GM23338 (cell line): ENCODE data around the gene TPM2. TPM values are rescaled to one million over a fixed set of nuclear protein-coding genes. Genes with fewer than 3 reads are reported as not detected.
A peak's percentile ranks its signal among the peaks of the same experiment; 100 is the strongest.

Experiments
- ATAC-seq: fragments of 200-7000 bp; cut with Tn5 transposase; 3 replicates; pipeline ENCODE4 v1.9.1; 2020
- DNase-seq: peaks from one replicate; pipeline ENCODE4 v3.0.0-alpha.2; 2015; ENCODE audit warnings: low spot score
- H2AFZ ChIP-seq: fragments of 200-600 bp; sonication (generic); 2 replicates; pipeline ENCODE4 v1.8.0; 2016; ENCODE audit warnings: antibody characterized with exemption, mild to moderate bottlenecking, moderate library complexity
- H3F3A ChIP-seq: fragments of 200-600 bp; sonication (generic); replicated peaks from 2 replicates; pipeline ENCODE4 v1.8.0; 2017; ENCODE audit warnings: antibody characterized with exemption, mixed run types, low read depth
- H3K27ac ChIP-seq: fragments of 200-600 bp; sonication (generic); 2 replicates; pipeline ENCODE4 v1.6.1; 2016; ENCODE audit warnings: low read depth
- H3K27me3 ChIP-seq: fragments of 200-600 bp; sonication (generic); 2 replicates; pipeline ENCODE4 v1.8.0; 2016; ENCODE audit warnings: mild to moderate bottlenecking, mixed run types, moderate library complexity; ENCODE audit not compliant: insufficient read depth
- H3K36me3 ChIP-seq: fragments of 200-600 bp; sonication (generic); 2 replicates; pipeline ENCODE4 v1.8.0; 2016; ENCODE audit warnings: mild to moderate bottlenecking; ENCODE audit not compliant: insufficient read depth
- H3K4me1 ChIP-seq: fragments of 200-600 bp; sonication (generic); 2 replicates; pipeline ENCODE4 v1.8.0; 2016; ENCODE audit warnings: mild to moderate bottlenecking, moderate library complexity; ENCODE audit not compliant: insufficient read depth
- H3K4me2 ChIP-seq: fragments of 200-600 bp; sonication (generic); 2 replicates; pipeline ENCODE4 v1.7.1; 2017; ENCODE audit warnings: mixed run types
- H3K4me3 ChIP-seq: fragments of 200-600 bp; sonication (generic); 2 replicates; pipeline ENCODE4 v1.6.1; 2016; ENCODE audit warnings: mixed run types
- H3K79me2 ChIP-seq: fragments of 200-600 bp; sonication (generic); replicated peaks from 2 replicates; pipeline ENCODE4 v1.8.0; 2017; ENCODE audit warnings: mild to moderate bottlenecking; ENCODE audit not compliant: insufficient read depth
- H3K9me2 ChIP-seq: fragments of 200-600 bp; sonication (generic); 2 replicates; pipeline ENCODE4 v1.8.0; 2017; ENCODE audit not compliant: insufficient read depth
- H4K20me1 ChIP-seq: fragments of 200-600 bp; sonication (generic); replicated peaks from 2 replicates; pipeline ENCODE4 v1.8.0; 2017; ENCODE audit warnings: mild to moderate bottlenecking; ENCODE audit not compliant: insufficient read depth
- H3K27ac Mint-ChIP-seq: 2 replicates; pipeline ENCODE4 v1.8.0; 2020; ENCODE audit warnings: inconsistent platforms, mild to moderate bottlenecking, moderate library complexity, mixed read lengths
- H3K27me3 Mint-ChIP-seq: 3 replicates; pipeline ENCODE4 v1.8.0; 2022; ENCODE audit warnings: low read depth, mild to moderate bottlenecking, moderate library complexity, mixed read lengths, inconsistent platforms; ENCODE audit not compliant: insufficient read depth, poor library complexity
- H3K36me3 Mint-ChIP-seq: 3 replicates; pipeline ENCODE4 v1.8.0; 2021; ENCODE audit warnings: low read depth, mild to moderate bottlenecking, inconsistent platforms, moderate library complexity, mixed read lengths
- H3K4me1 Mint-ChIP-seq: 3 replicates; pipeline ENCODE4 v1.8.0; 2020; ENCODE audit warnings: mild to moderate bottlenecking, inconsistent platforms, mixed read lengths
- H3K4me3 Mint-ChIP-seq: 3 replicates; pipeline ENCODE4 v1.8.0; 2021; ENCODE audit warnings: moderate library complexity, mild to moderate bottlenecking, inconsistent platforms, mixed read lengths
- H3K9me3 Mint-ChIP-seq: 3 replicates; pipeline ENCODE4 v1.8.0; 2020; ENCODE audit warnings: moderate library complexity, mild to moderate bottlenecking, inconsistent platforms, mixed read lengths
- CREB1 ChIP-seq: fragments of 250-450 bp; sonication (Bioruptor Pico); IDR thresholded peaks from 2 replicates; pipeline ENCODE4 v1.5.0; 2020; ENCODE audit warnings: low read depth, mild to moderate bottlenecking, moderate library complexity
- CTCF ChIP-seq, 2 experiments: fragments of 200-600 bp in 1 of 2; sonication (generic) in 1 of 2; conservative IDR thresholded peaks; 2 replicates each; pipeline versions ENCODE4 v1.5.1 to v1.6.1; 2016 to 2017; ENCODE audit warnings: antibody characterized with exemption in 2 of 2, low read depth in 2 of 2, mild to moderate bottlenecking in 2 of 2, moderate library complexity in 1 of 2
- ETS1 ChIP-seq: IDR thresholded peaks from 2 replicates; pipeline ENCODE4 v1.6.1; 2016; ENCODE audit warnings: antibody characterized with exemption
- EZH2phosphoT487 ChIP-seq: fragments of 200-600 bp; sonication (generic); IDR thresholded peaks from one replicate; pipeline ENCODE4 v1.8.1; 2018; ENCODE audit warnings: antibody characterized with exemption; ENCODE audit not compliant: unreplicated experiment
- JUNB ChIP-seq: IDR thresholded peaks from one replicate; pipeline ENCODE4 v1.6.1; 2016; ENCODE audit warnings: antibody characterized with exemption; ENCODE audit not compliant: unreplicated experiment
- NANOG ChIP-seq: IDR thresholded peaks from 2 replicates; pipeline ENCODE4 v1.6.1; 2016; ENCODE audit warnings: antibody characterized with exemption, borderline replicate concordance
- POLR2AphosphoS5 ChIP-seq: IDR thresholded peaks from 2 replicates; pipeline ENCODE4 v1.6.1; 2016; ENCODE audit warnings: antibody characterized with exemption, low read depth
- REST ChIP-seq: IDR thresholded peaks from one replicate; pipeline ENCODE4 v1.6.1; 2018; ENCODE audit warnings: antibody characterized with exemption; ENCODE audit not compliant: unreplicated experiment
- STAT1 ChIP-seq: IDR thresholded peaks from one replicate; pipeline ENCODE4 v1.6.1; 2016; ENCODE audit warnings: antibody characterized with exemption; ENCODE audit not compliant: unreplicated experiment
- ZNF331 ChIP-seq: fragments of 250-450 bp; sonication (Bioruptor Pico); IDR thresholded peaks from 2 replicates; pipeline ENCODE4 v1.5.0; 2020; ENCODE audit warnings: low read depth, mild to moderate bottlenecking, moderate library complexity
- polyA plus RNA-seq: library from polyadenylated mRNA; unstranded; fragments of >200 nt; fragmentation: Nextera tagmentation; extraction: Ambion mirVana; gene quantifications from 2 replicates; pipeline ENCODE4 v1.2.1, GENCODE V29; 2016
- total RNA-seq: library from RNA; depleted of rRNA; stranded (reverse); fragments of >200 nt; shearing (Covaris generic); gene quantifications from 2 replicates; pipeline ENCODE4 v1.2.3, GENCODE V29; 2014

TPM2 gene
- total and polyA plus RNA-seq, 2 experiments from 2014 or later, result 116 to 488 TPM

GRCh38 chr9:35713578-35713977, 23.9 kb upstream of the TPM2 start (continued):
- TF ChIP-seq CREB1 (CRISPR knock-in tag) (no peak), ZNF331 (CRISPR knock-in tag) (no peak)

GRCh38 chr9:35712762-35713400, 23.2 kb upstream of the TPM2 start:
- H3K9me2 ChIP-seq, result no peaks in the 10 kb centered on the region
- peaks cover 4% of the 10 kb centered on the region; the same call in 2 of the 3 replicates for H3K4me1 Mint-ChIP-seq
- no peak overlapping the region for H3K4me3 ChIP-seq
- H3F3A ChIP-seq, result 0 out of 2 replicates have a peak, but pooled peaks cover 3% of the 10 kb centered on the region
- H3K4me3 Mint-ChIP-seq, result no peak overlapping the region
- ATAC-seq (peak; percentile 65), DNase-seq (peak; percentile 28)
- no peaks in the 10 kb centered on the region for H3K9me3 Mint-ChIP-seq
- peak in 1 of 2 experiments; percentile 45; a peak in 3 of 4 replicates for TF ChIP-seq CTCF (conservative IDR thresholded peaks at IDR 0.05; ENCODE audit: low read depth in 2 of 2)
- TF ChIP-seq ZNF331 (CRISPR knock-in tag), result no peak
- peaks cover 6% of the 10 kb centered on the region for H4K20me1 ChIP-seq
- no peaks in the 10 kb centered on the region for H3K79me2 ChIP-seq
- peaks cover 51% of the 10 kb centered on the region for H3K36me3 ChIP-seq
- no peak overlapping the region for H3K4me2 ChIP-seq
- no peak overlapping the region for H3K27ac ChIP-seq
- no peak overlapping the region for H2AFZ ChIP-seq
- no peak overlapping the region for H3K27ac Mint-ChIP-seq
- peaks cover 81% of the 10 kb centered on the region for H3K36me3 Mint-ChIP-seq
- H3K4me1 ChIP-seq, result no peaks in the 10 kb centered on the region
- H3K27me3 Mint-ChIP-seq, result peaks cover 6% of the 10 kb centered on the region
- no peaks in the 10 kb centered on the region for H3K27me3 ChIP-seq

GRCh38 chr9:35711501-35712428, 22.0 kb upstream of the TPM2 start:
- no peaks in the 10 kb centered on the region for H3K9me3 Mint-ChIP-seq
- ATAC-seq, result no peak
- no peak overlapping the region for H3K4me2 ChIP-seq
- H4K20me1 ChIP-seq, result peaks cover 6% of the 10 kb centered on the region
- H3F3A ChIP-seq, result 0 out of 2 replicates have a peak, but pooled peaks cover 3% of the 10 kb centered on the region
- H3K79me2 ChIP-seq, result no peaks in the 10 kb centered on the region
- peaks cover 4% of the 10 kb centered on the region; the same call in 2 of the 3 replicates for H3K4me1 Mint-ChIP-seq
- H3K27me3 ChIP-seq, result no peaks in the 10 kb centered on the region
- H3K4me1 ChIP-seq, result no peaks in the 10 kb centered on the region
- peaks cover 82% of the 10 kb centered on the region for H3K36me3 Mint-ChIP-seq
- H3K27ac Mint-ChIP-seq, result peak overlapping the region; percentile 73
- no peak overlapping the region for H3K4me3 ChIP-seq
- no peak overlapping the region for H3K27ac ChIP-seq
- H3K27me3 Mint-ChIP-seq, result peaks cover 6% of the 10 kb centered on the region
- H3K4me3 Mint-ChIP-seq, result no peak overlapping the region
- DNase-seq, result no peak
- TF ChIP-seq POLR2AphosphoS5 (no peak), JUNB (no peak), STAT1 (no peak), NANOG (no peak), CTCF (conservative IDR thresholded peaks at IDR 0.05; ENCODE audit: low read depth in 2 of 2) (no peak), ETS1 (no peak), REST (no peak), EZH2phosphoT487 (no peak)
- H2AFZ ChIP-seq, result no peak overlapping the region
- H3K36me3 ChIP-seq, result peaks cover 51% of the 10 kb centered on the region
- H3K9me2 ChIP-seq, result no peaks in the 10 kb centered on the region
